SH-SY5Y (cell line): ENCODE results near the gene MLLT1.

ENCODE experiments used
- GATA2 ChIP-seq: IDR thresholded peaks from 2 replicates; pipeline ENCODE4 v1.6.1; 2011; ENCODE audit warnings: mild to moderate bottlenecking, low read depth, low read length
- GATA3 ChIP-seq: IDR thresholded peaks from 2 replicates; pipeline ENCODE4 v1.6.1; 2011; ENCODE audit warnings: low read depth, mild to moderate bottlenecking, low read length, moderate library complexity

DNA sequence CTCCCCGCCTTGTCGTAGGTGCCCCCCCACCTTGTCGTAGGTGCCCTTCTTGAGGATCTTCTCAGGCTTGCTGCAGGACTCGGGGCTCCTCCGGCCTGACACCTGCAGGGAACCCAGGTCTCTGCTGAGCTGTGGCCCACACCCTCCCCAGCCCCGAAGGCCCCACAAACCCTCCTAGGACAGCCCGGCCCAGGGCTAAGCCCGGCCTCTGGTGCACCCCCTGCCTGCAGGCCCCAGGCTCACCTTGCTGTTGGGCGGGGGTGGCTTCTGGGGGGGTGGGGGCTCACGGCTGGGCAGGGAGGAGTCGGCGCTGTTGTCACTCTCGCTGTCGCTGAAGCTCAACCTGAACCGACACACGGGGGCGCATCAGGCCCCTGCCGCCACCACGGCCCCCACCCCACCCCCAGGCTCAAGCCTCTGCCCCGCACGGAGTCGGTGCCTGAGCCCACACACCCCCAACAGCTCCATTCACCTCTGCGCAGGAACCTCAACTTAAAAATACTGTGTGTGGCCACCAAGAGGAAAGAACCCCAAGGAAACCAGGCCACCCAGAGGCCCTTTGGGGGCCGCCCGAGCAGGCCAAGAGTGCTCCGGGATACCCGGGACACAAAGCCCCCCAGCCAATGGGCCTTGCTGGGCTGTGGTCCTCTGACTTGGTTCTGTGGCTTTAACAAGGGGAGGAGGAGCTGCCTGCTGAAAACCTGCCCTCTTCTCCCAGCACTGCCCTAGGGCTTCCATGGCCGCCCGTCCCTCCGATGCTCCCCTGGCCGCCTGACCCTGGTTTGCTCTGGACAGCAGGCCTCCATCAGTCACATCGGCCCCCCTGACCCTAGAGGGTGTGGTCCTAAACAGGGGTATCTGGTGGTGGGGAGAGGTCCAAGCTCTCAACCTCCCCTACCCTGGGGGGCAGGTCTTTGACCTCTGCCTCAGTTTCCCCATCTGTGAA, 65.8 kb downstream of the MLLT1 start:
- TF ChIP-seq GATA2 (no peak), GATA3 (no peak)
